Gastrocnemius medialis (tissue), 4 donors: Measurements from ENCODE around the gene SEMA3A. TPM values are rescaled to one million over a fixed set of nuclear protein-coding genes. Genes with fewer than 3 reads are reported as not detected.

ENCODE experiments used
- ATAC-seq, 2 donors: fragments of 150-250 bp; one replicate each; pipeline ENCODE4 v1.9.1; 2016
- DNase-seq, 2 donors: peaks; one replicate each; pipeline ENCODE4 v3.0.0-alpha.2; 2019
- H3K27ac ChIP-seq, 4 donors: fragments of 200-600 bp; sonication (generic); 1 replicate in 1 of 4; 2 replicates in 3 of 4; pipeline ENCODE4 v1.5.1; 2016 to 2018; ENCODE audit warnings: mild to moderate bottlenecking in 2 of 4, moderate library complexity in 1 of 4
- H3K27me3 ChIP-seq, 3 donors: fragments of 200-600 bp; sonication (generic) in 2 of 3; 1 replicate in 1 of 3; 2 replicates in 2 of 3; pipeline versions ENCODE4 v1.5.1 to v1.6.0; 2016 to 2019; ENCODE audit warnings: mild to moderate bottlenecking in 1 of 3, moderate library complexity in 1 of 3
- H3K36me3 ChIP-seq, 2 donors: fragments of 200-600 bp; sonication (generic) in 1 of 2; one replicate each; pipeline ENCODE4 v1.5.1; 2017 to 2018
- H3K4me1 ChIP-seq, 2 donors: fragments of 200-600 bp; sonication (generic) in 1 of 2; one replicate each; pipeline ENCODE4 v1.5.1; 2016 to 2017; ENCODE audit warnings: mild to moderate bottlenecking in 2 of 2
- H3K4me3 ChIP-seq, 4 donors: fragments of 200-600 bp; sonication (generic) in 3 of 4; 1 replicate in 1 of 4; 2 replicates in 3 of 4; pipeline ENCODE4 v1.5.1; 2016 to 2019; ENCODE audit warnings: mild to moderate bottlenecking in 2 of 4
- H3K9me3 ChIP-seq, 3 donors: fragments of 200-600 bp; sonication (generic) in 2 of 3; 1 replicate in 1 of 3; 2 replicates in 2 of 3; pipeline ENCODE4 v1.5.1; 2016 to 2019
- POLR2A ChIP-seq, 2 donors: fragments of 450-650 bp; IDR thresholded peaks; one replicate each; pipeline ENCODE4 v1.6.1; 2017; ENCODE audit warnings: antibody characterized with exemption in 2 of 2, mild to moderate bottlenecking in 2 of 2, moderate library complexity in 2 of 2
- in situ Hi-C, 4 donors: fragments of 200-750 bp; cut with MboI; loops; one replicate each; pipeline versions ENCODE4 v1.15.0 to v1.8.0; 2017; ENCODE audit warnings: low sequenced_read_pairs in 4 of 4
- intact Hi-C: fragments of 100-400 bp; cut with DNase I; formaldehyde crosslinking; loops from one replicate; pipeline ENCODE4 v1.15.1; 2023; ENCODE audit warnings: low total_unique reads
- total RNA-seq, 4 donors: library from RNA; depleted of rRNA; stranded (reverse); fragments of >200 nt; gene quantifications; one replicate each; pipeline versions ENCODE4 v1.1.0 to v1.2.3, GENCODE V29; 2016
- TF ChIP-seq, protein P1 (sequence below), 5 experiments: fragments of 450-650 bp in 3 of 5; fragments of 200-600 bp in 2 of 5; sonication (generic) in 2 of 5; IDR thresholded peaks in 4 of 5; conservative IDR thresholded peaks in 1 of 5; 1 replicate in 4 of 5; 2 replicates in 1 of 5; pipeline ENCODE4 v1.5.1; 2016 to 2019; ENCODE audit warnings: antibody characterized with exemption in 5 of 5, mild to moderate bottlenecking in 3 of 5, moderate library complexity in 3 of 5

SEMA3A gene
- total RNA-seq, 4 donors from 2014 or later, result 0.07 to 0.29 (median 0.13) TPM

DNA sequence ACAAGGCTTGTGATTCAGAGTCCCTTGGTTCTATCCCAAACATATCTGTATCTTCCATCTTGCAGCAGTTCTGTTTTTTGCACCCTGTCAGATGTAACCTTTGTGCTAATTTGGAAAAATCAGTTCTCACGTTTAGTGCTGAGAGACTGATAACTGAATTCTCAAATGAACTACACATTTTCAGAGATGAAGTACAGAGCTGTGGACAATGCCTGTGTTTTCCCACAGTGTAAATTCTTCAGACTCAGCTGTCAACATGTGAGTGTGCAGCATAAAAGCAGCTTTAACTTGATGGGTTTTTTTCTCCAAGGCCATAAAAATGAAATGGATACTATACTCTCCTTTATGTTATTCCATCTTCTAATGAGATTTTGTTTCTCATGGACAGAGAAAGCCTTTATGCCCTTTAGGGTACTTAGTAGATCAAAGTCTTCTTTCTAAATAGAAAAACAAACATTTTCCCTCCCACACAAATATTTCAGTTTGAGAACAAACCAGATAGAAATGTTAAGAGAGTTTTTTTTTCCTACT is 150.9 kb downstream of the SEMA3A start:
- Histone ChIP-seq H3K36me3 (no peaks in the 10 kb centered on the region), H3K4me1 (no peaks in the 10 kb centered on the region), H3K4me3 (no peak overlapping the region), H3K27ac (no peak overlapping the region), H3K9me3 (no peaks in the 10 kb centered on the region), H3K27me3 (no peaks in the 10 kb centered on the region)
- in situ Hi-C loops, result no loop called here
- intact Hi-C loops, result no loop called here
- no peak for TF ChIP-seq POLR2A (IDR thresholded peaks at IDR 0.05)
- TF ChIP-seq, protein P1, sequence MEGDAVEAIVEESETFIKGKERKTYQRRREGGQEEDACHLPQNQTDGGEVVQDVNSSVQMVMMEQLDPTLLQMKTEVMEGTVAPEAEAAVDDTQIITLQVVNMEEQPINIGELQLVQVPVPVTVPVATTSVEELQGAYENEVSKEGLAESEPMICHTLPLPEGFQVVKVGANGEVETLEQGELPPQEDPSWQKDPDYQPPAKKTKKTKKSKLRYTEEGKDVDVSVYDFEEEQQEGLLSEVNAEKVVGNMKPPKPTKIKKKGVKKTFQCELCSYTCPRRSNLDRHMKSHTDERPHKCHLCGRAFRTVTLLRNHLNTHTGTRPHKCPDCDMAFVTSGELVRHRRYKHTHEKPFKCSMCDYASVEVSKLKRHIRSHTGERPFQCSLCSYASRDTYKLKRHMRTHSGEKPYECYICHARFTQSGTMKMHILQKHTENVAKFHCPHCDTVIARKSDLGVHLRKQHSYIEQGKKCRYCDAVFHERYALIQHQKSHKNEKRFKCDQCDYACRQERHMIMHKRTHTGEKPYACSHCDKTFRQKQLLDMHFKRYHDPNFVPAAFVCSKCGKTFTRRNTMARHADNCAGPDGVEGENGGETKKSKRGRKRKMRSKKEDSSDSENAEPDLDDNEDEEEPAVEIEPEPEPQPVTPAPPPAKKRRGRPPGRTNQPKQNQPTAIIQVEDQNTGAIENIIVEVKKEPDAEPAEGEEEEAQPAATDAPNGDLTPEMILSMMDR (IDR thresholded peaks at IDR 0.05 in 4 of 5, conservative IDR thresholded peaks at IDR 0.05 in 1 of 5), result no peak
- DNase-seq (no peak), ATAC-seq (no peak)

DNA sequence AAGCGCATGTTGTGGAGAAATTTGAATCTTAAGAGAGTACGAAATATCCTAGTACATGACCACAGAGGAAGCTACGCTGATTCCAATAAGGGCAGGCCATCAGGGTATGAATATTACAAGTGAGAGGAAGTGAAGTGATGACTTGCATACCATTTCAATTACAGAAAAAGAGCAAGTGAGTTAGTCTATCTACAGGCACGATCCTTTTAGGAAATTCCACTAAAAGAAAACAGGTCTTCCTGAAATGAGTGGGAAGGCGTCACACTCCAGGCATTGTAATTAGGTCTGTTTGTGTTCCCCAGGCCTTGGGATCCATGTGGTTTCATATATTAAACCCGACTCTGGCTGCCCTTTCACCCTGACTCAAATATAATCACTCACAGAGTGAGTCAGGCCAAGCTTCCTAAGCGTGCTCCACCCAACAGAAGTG is 152.5 kb downstream of the SEMA3A start:
- H3K27me3 ChIP-seq, result no peaks in the 10 kb centered on the region
- H3K4me3 ChIP-seq, result no peak overlapping the region
- ATAC-seq (peak in 1 of 2 donors; percentile 42), DNase-seq (no peak)
- TF ChIP-seq, protein P1 (IDR thresholded peaks at IDR 0.05 in 4 of 5, conservative IDR thresholded peaks at IDR 0.05 in 1 of 5), result no peak
- H3K9me3 ChIP-seq, result no peaks in the 10 kb centered on the region
- intact Hi-C loops, result no loop called here
- in situ Hi-C loops, result no loop called here
- no peak overlapping the region for H3K27ac ChIP-seq
- H3K4me1 ChIP-seq, result no peaks in the 10 kb centered on the region
- H3K36me3 ChIP-seq, result no peaks in the 10 kb centered on the region

DNA sequence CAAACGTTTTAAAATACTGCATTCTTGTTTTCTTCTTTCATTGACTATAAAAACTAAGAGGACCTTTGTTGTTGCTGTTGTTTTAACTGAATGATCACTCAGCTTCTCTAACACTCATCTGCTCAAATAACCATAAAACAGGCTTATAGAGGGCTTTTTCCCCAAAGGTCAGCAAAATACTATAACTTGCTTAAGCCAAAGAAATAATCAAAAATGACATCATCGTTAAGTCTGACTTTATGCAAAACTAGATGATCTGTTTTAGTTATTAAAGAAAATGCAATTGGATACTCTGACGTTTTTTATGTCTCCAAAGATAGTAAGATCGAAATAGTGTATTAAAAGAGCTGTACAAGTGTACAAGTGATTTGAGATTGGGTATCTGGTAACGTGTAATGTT is 152.9 kb downstream of the SEMA3A start:
- no peaks in the 10 kb centered on the region for H3K9me3 ChIP-seq
- DNase-seq (no peak), ATAC-seq (no peak)
- H3K4me3 ChIP-seq, result no peak overlapping the region
- intact Hi-C loops (no loop called here), in situ Hi-C loops (no loop called here)
- H3K4me1 ChIP-seq, result no peaks in the 10 kb centered on the region
- H3K36me3 ChIP-seq, result no peaks in the 10 kb centered on the region
- no peak overlapping the region for H3K27ac ChIP-seq
- no peak for TF ChIP-seq POLR2A (IDR thresholded peaks at IDR 0.05)
- TF ChIP-seq, protein P1 (IDR thresholded peaks at IDR 0.05 in 4 of 5, conservative IDR thresholded peaks at IDR 0.05 in 1 of 5), result no peak
- no peaks in the 10 kb centered on the region for H3K27me3 ChIP-seq

DNA sequence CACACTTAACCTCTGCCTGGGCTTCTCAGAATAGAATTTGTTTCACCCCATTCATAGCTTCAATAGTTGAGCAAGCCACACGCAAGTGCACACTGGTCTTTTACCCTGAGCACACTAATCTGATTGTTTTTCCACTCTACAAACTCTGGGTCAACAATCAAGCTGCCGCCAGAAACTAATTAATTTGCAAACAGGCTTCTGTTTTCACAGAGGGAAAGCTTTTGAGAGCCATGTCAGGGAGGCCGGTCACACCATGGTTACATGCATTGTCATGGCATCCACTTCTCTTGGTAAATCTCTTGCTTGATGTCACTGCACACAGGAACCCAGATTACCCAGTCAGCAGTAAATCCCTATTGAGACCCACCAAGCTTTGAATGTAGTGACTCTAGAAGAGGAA is 154.2 kb downstream of the SEMA3A start:
- DNase-seq, result no peak
- no peaks in the 10 kb centered on the region for H3K36me3 ChIP-seq
- H3K27me3 ChIP-seq, result no peaks in the 10 kb centered on the region
- in situ Hi-C loops, result no loop called here
- intact Hi-C loops, result no loop called here
- no peak for ATAC-seq
- no peak overlapping the region for H3K27ac ChIP-seq
- TF ChIP-seq POLR2A (IDR thresholded peaks at IDR 0.05), result no peak
- TF ChIP-seq, protein P1 (IDR thresholded peaks at IDR 0.05 in 4 of 5, conservative IDR thresholded peaks at IDR 0.05 in 1 of 5), result no peak
- no peaks in the 10 kb centered on the region for H3K9me3 ChIP-seq
- H3K4me1 ChIP-seq, result no peaks in the 10 kb centered on the region
- no peak overlapping the region for H3K4me3 ChIP-seq

DNA sequence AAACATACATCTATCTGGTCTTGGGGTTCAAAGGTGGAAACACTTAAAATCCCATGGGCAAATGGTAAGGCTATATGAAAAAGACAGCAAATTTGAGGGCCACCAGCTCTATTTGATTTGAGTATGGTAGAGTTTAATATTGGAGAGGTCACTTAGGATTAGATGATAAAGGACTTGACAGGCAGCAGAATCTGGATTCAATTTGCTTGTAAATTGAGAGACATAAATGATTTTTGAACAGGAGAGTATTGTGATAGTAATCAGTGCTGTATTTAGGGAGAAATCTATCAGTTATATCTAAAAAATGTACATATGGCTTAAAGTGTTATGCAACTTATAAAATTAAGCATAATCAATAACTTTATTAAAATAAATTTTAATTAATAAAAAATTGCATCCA is 155.2 kb downstream of the SEMA3A start:
- intact Hi-C loops, result no loop called here
- Histone ChIP-seq H3K27me3 (no peaks in the 10 kb centered on the region), H3K36me3 (no peaks in the 10 kb centered on the region), H3K4me3 (no peak overlapping the region), H3K27ac (no peak overlapping the region), H3K4me1 (no peaks in the 10 kb centered on the region), H3K9me3 (no peaks in the 10 kb centered on the region)
- DNase-seq (no peak), ATAC-seq (no peak)
- in situ Hi-C loops, result no loop called here
- no peak for TF ChIP-seq POLR2A (IDR thresholded peaks at IDR 0.05)
- TF ChIP-seq, protein P1 (IDR thresholded peaks at IDR 0.05 in 4 of 5, conservative IDR thresholded peaks at IDR 0.05 in 1 of 5), result no peak
